GM10266 (cell line): ENCODE data around the gene RNF14.

Source experiments
- DNase-seq: peaks from one replicate; pipeline ENCODE4 v3.0.0; 2012; ENCODE audit errors: extremely low spot score
- CTCF ChIP-seq: IDR thresholded peaks from 2 replicates; pipeline ENCODE4 v1.5.1; 2012; ENCODE audit warnings: mild to moderate bottlenecking, low read depth; ENCODE audit not compliant: control insufficient read depth, insufficient read depth; ENCODE audit errors: missing control alignments

Gene RNF14

GRCh38 chr5:141966275-141966962 lies 2.5 kb upstream of the RNF14 start:
- no peak for TF ChIP-seq CTCF
- no peak for DNase-seq

- no peak for TF ChIP-seq CTCF
- DNase-seq: no peak
These were observed 2.0 kb upstream of the RNF14 start for GRCh38 chr5:141966963-141967333.

- TF ChIP-seq CTCF: no peak
- peak; percentile 68 for DNase-seq
These were observed 1.2 kb downstream of the RNF14 start for GRCh38 chr5:141969783-141970771.

- DNase-seq: no peak
- no peak for TF ChIP-seq CTCF
These were observed 5.1 kb downstream of the RNF14 start for GRCh38 chr5:141973871-141974595.

GRCh38 chr5:141976176-141976575 lies 7.3 kb downstream of the RNF14 start:
- DNase-seq: no peak
- no peak for TF ChIP-seq CTCF

- no peak for DNase-seq
- no peak for TF ChIP-seq CTCF
These were observed 9.5 kb downstream of the RNF14 start for GRCh38 chr5:141978389-141978788.

GRCh38 chr5:141982626-141983025 lies 13.7 kb downstream of the RNF14 start:
- DNase-seq: no peak
- no peak for TF ChIP-seq CTCF
